ENCODE data around the gene HIP1. TPM values are rescaled to one million over a fixed set of nuclear protein-coding genes. Genes with fewer than 3 reads are reported as not detected.

The HIP1 gene
- total and polyA plus RNA-seq, 2 of the 13 experiments (the other 11 are each of a cell fraction or from before 2014, with no cell fraction given): 4.5 to 6.2 TPM

GRCh38 chr7:75739796-75740672 is 1.3 kb upstream of the HIP1 start:
- no peaks in the 10 kb centered on the region for H4K20me1 ChIP-seq (ENCODE audit: insufficient read depth, low read length)
- peak overlapping the region; percentile 74 to 86 (median 82); a peak in 5 of 6 replicates for H3K4me3 ChIP-seq (replicated peaks in 1 of 3; ENCODE audit: insufficient read depth in 1 of 3, low read depth in 2 of 3, low read length in 3 of 3)
- H3K9ac ChIP-seq (ENCODE audit: insufficient read depth, low read depth, low read length): peak overlapping the region; percentile 66
- FAIRE-seq (peak; percentile 21), ATAC-seq (no peak), DNase-seq (ENCODE audit: low spot score) (no peak)
- H2AFZ ChIP-seq (ENCODE audit: low read length): no peak overlapping the region
- no peaks in the 10 kb centered on the region; a peak in 1 of 5 replicates for H3K27me3 ChIP-seq (ENCODE audit: control insufficient read depth in 1 of 2, insufficient read depth in 2 of 2, low read length in 2 of 2)
- WGBS (ENCODE audit: low lambda C conversion rate): 28% methylated on average over 25 of the region's 26 CpGs
- H3K27ac ChIP-seq (ENCODE audit: extremely low read length, insufficient read depth, low read length): peak overlapping the region; percentile 58
- H3K36me3 ChIP-seq (replicated peaks in 1 of 2; ENCODE audit: control insufficient read depth in 1 of 2, insufficient read depth in 2 of 2, low read length in 2 of 2): no peaks in the 10 kb centered on the region
- BruUV-seq (replicated peaks): no TSS peak
- ChIA-PET POLR2A (interaction anchor here (0.9 to 1.2 kb wide), 3 partner anchors 12 to 128 kb away, joined by 3 to 7 read pairs (median 4); no protein-coding TSS in a partner anchor), CTCF (ENCODE audit: low intra/inter-chr PET ratio, low total read pairs) (no interaction called here)
- in situ Hi-C loops (cut with HindIII; ENCODE audit: extremely low pct_ligation_motif_present, low pct_unique_long_range_greater_than_20kb): no loop called here
- intact Hi-C loops (cut with micrococcal nuclease; ENCODE audit: unreplicated experiment): no loop called here
- H3K4me1 ChIP-seq (ENCODE audit: insufficient read depth, low read length): peaks cover 45% of the 10 kb centered on the region
- no peaks in the 10 kb centered on the region for H3K79me2 ChIP-seq (ENCODE audit: insufficient read depth, low read length)
- H3K9me3 ChIP-seq (ENCODE audit: low read length): no peaks in the 10 kb centered on the region
- peak overlapping the region; percentile 89 for H3K4me2 ChIP-seq (ENCODE audit: low read depth, low read length)
- TF ChIP-seq ZNF121 (CRISPR knock-in tag; IDR thresholded peaks at IDR 0.05): peak; percentile 91
- no peak for TF ChIP-seq KAT7 (CRISPR knock-in tag; IDR thresholded peaks at IDR 0.05; ENCODE audit: borderline replicate concordance)
- no peak for TF ChIP-seq TFE3 (CRISPR knock-in tag; IDR thresholded peaks at IDR 0.05)
- TF ChIP-seq GATAD1 (CRISPR knock-in tag; IDR thresholded peaks at IDR 0.05): no peak
- peak; percentile 29; the same call in 1 of the 2 replicates for TF ChIP-seq ZMYM3 (CRISPR knock-in tag; IDR thresholded peaks at IDR 0.05)
- TF ChIP-seq ZNF382 (CRISPR knock-in tag; IDR thresholded peaks at IDR 0.05; ENCODE audit: borderline replicate concordance): no peak
- no peak for TF ChIP-seq FOXA1 (IDR thresholded peaks at IDR 0.05)
- no peak for TF ChIP-seq FOXA1 (CRISPR knock-in tag; IDR thresholded peaks at IDR 0.05)
- TF ChIP-seq ZBTB46 (CRISPR knock-in tag; IDR thresholded peaks at IDR 0.05; ENCODE audit: borderline replicate concordance): no peak
- peak; percentile 64; the same call in 1 of the 2 replicates for TF ChIP-seq ZNF770 (CRISPR knock-in tag; IDR thresholded peaks at IDR 0.05)
- TF ChIP-seq MTA3 (CRISPR knock-in tag; IDR thresholded peaks at IDR 0.05): no peak
- no peak for TF ChIP-seq THAP7 (CRISPR knock-in tag; IDR thresholded peaks at IDR 0.05)
- TF ChIP-seq ZNF512B (CRISPR knock-in tag; IDR thresholded peaks at IDR 0.05; ENCODE audit: borderline replicate concordance): peak; percentile 25; the same call in 1 of the 2 replicates
- no peak for TF ChIP-seq HNRNPH1 (optimal IDR thresholded peaks at IDR 0.05; ENCODE audit: low read depth, low read length)

Measured in HepG2 (cell line).